MCF 10A (cell line): Measurements from ENCODE around the gene SP100. TPM values are rescaled to one million over a fixed set of nuclear protein-coding genes. Genes with fewer than 3 reads are reported as not detected.

Experiments used
- BruUV-seq: library from RNA; stranded (reverse); fragments of 400-500 nt; replicated peaks from 2 replicates; lab custom pipeline; 2021; lab: Mats Ljungman, UMichigan
- CTCF ChIA-PET: fragments of 300-600 bp; sonication (Branson Sonifier 250); formaldehyde crosslinking; extraction: SDS; loops from one replicate; lab custom pipeline; 2021; ENCODE audit warnings: antibody characterized with exemption, inconsistent platforms; lab: Yijun Ruan, JAX
- POLR2A ChIA-PET: fragments of 300-600, 350-650 bp; sonication (Branson Sonifier 250); formaldehyde crosslinking; extraction: SDS; loops from one replicate; lab custom pipeline; 2020; ENCODE audit warnings: antibody characterized with exemption, inconsistent platforms; lab: Yijun Ruan, JAX
- DNase-seq: peaks from one replicate; pipeline ENCODE4 v3.0.0-alpha.2; 2018; ENCODE audit not compliant: unreplicated experiment
- H3K27ac Mint-ChIP-seq: one replicate; pipeline ENCODE4 v1.8.0; 2022; ENCODE audit warnings: mild to moderate bottlenecking, low read depth, mixed read lengths; ENCODE audit not compliant: unreplicated experiment
- H3K27me3 Mint-ChIP-seq: one replicate; pipeline ENCODE4 v1.8.0; 2022; ENCODE audit warnings: mixed read lengths; ENCODE audit not compliant: insufficient read depth, unreplicated experiment
- H3K36me3 Mint-ChIP-seq: one replicate; pipeline ENCODE4 v1.8.0; 2022; ENCODE audit warnings: mild to moderate bottlenecking, moderate library complexity, mixed read lengths; ENCODE audit not compliant: insufficient read depth, unreplicated experiment
- H3K4me1 Mint-ChIP-seq: one replicate; pipeline ENCODE4 v1.8.0; 2022; ENCODE audit warnings: mixed read lengths; ENCODE audit not compliant: insufficient read depth, unreplicated experiment
- H3K4me3 Mint-ChIP-seq: one replicate; pipeline ENCODE4 v1.8.0; 2022; ENCODE audit warnings: mild to moderate bottlenecking, moderate library complexity, mixed read lengths; ENCODE audit not compliant: unreplicated experiment
- H3K9me3 Mint-ChIP-seq: one replicate; pipeline ENCODE4 v1.8.0; 2022; ENCODE audit warnings: mixed read lengths; ENCODE audit not compliant: unreplicated experiment
- CTCF ChIP-seq: fragments of 200-600 bp; IDR thresholded peaks from one replicate; pipeline ENCODE4 v1.8.0; 2022; ENCODE audit warnings: antibody characterized with exemption, mild to moderate bottlenecking; ENCODE audit not compliant: unreplicated experiment
- intact Hi-C: fragments of 100-400 bp; cut with micrococcal nuclease; formaldehyde crosslinking; loops from 2 replicates; pipeline ENCODE4 v1.14.1; 2022
- total RNA-seq: library from RNA; stranded (reverse); gene quantifications from 2 replicates; pipeline ENCODE4 v1.2.3, GENCODE V29; 2022

Gene SP100
- total RNA-seq, 1 experiment from 2014 or later, result 54.5 TPM

GRCh38 chr2:230540332-230540731 is 124.3 kb downstream of the SP100 start:
- TF ChIP-seq CTCF, result no peak
- CTCF ChIA-PET, result no interaction called here
- intact Hi-C loops, result no loop called here
- no peaks in the 10 kb centered on the region for H3K4me1 Mint-ChIP-seq
- POLR2A ChIA-PET, result no interaction called here
- H3K27me3 Mint-ChIP-seq, result no peaks in the 10 kb centered on the region
- no peak overlapping the region for H3K4me3 Mint-ChIP-seq
- BruUV-seq, result no TSS peak
- H3K27ac Mint-ChIP-seq, result no peak overlapping the region
- DNase-seq, result no peak
- peaks cover 6% of the 10 kb centered on the region for H3K36me3 Mint-ChIP-seq
- H3K9me3 Mint-ChIP-seq, result peaks cover 9% of the 10 kb centered on the region

GRCh38 chr2:230541934-230542380 is 126.0 kb downstream of the SP100 start:
- Mint-ChIP-seq H3K4me3 (no peak overlapping the region), H3K9me3 (peaks cover 9% of the 10 kb centered on the region), H3K36me3 (peaks cover 6% of the 10 kb centered on the region), H3K27ac (no peak overlapping the region), H3K27me3 (no peaks in the 10 kb centered on the region), H3K4me1 (no peaks in the 10 kb centered on the region)
- intact Hi-C loops, result no loop called here
- no TSS peak for BruUV-seq
- ChIA-PET CTCF (no interaction called here), POLR2A (no interaction called here)
- no peak for DNase-seq
- no peak for TF ChIP-seq CTCF

- Mint-ChIP-seq H3K4me1 (no peaks in the 10 kb centered on the region), H3K9me3 (peaks cover 9% of the 10 kb centered on the region), H3K27ac (no peak overlapping the region), H3K36me3 (peaks cover 6% of the 10 kb centered on the region), H3K4me3 (no peak overlapping the region), H3K27me3 (no peaks in the 10 kb centered on the region)
- no peak for TF ChIP-seq CTCF
- intact Hi-C loops, result no loop called here
- no TSS peak for BruUV-seq
- CTCF ChIA-PET, result interaction anchor here (0.8 kb wide), 1 partner anchor 267 kb away, joined by 3 read pairs; no protein-coding TSS in a partner anchor
- POLR2A ChIA-PET, result interaction anchor here (0.8 to 1.2 kb wide), 2 partner anchors 13 to 59 kb away, joined by 3 read pairs; no protein-coding TSS in a partner anchor
- DNase-seq, result no peak
These were observed 126.8 kb downstream of the SP100 start for GRCh38 chr2:230542751-230543150.

- no peaks in the 10 kb centered on the region for H3K36me3 Mint-ChIP-seq
These were observed 136.2 kb downstream of the SP100 start for GRCh38 chr2:230552181-230552580.

More at GRCh38 chr2:230552181-230552580, 136.2 kb downstream of the SP100 start:
- H3K9me3 Mint-ChIP-seq, result peaks cover 11% of the 10 kb centered on the region
- H3K27me3 Mint-ChIP-seq, result no peaks in the 10 kb centered on the region
- ChIA-PET POLR2A (interaction anchor here (0.7 kb wide), 1 partner anchor 57 kb away, joined by 3 read pairs; no protein-coding TSS in a partner anchor), CTCF (interaction anchor here (0.6 to 1.0 kb wide), 3 partner anchors 11 to 859 kb away, joined by 3 to 5 read pairs (median 3); no protein-coding TSS in a partner anchor)
- no TSS peak for BruUV-seq
- TF ChIP-seq CTCF, result no peak
- H3K4me3 Mint-ChIP-seq, result no peak overlapping the region
- no peak for DNase-seq
- H3K4me1 Mint-ChIP-seq, result peaks cover 4% of the 10 kb centered on the region
- H3K27ac Mint-ChIP-seq, result no peak overlapping the region
- intact Hi-C loops, result no loop called here
